Osteoblast (primary cell): ENCODE measurements around the gene TRIM49D1. TPM values are rescaled to one million over a fixed set of nuclear protein-coding genes. Genes with fewer than 3 reads are reported as not detected.
"Not testable (repeated sequence)": the region's sequence is repeated elsewhere in the genome, so short reads cannot be mapped to it uniquely, and the experiment has no call there.

ENCODE experiments used
- DNase-seq: peaks from one replicate; pipeline ENCODE4 v3.0.0; 2011; ENCODE audit warnings: low spot score, mixed read lengths; ENCODE audit not compliant: insufficient read length; ENCODE audit errors: missing footprints
- H2AFZ ChIP-seq: 2 replicates; pipeline ENCODE4 v1.6.0; 2011; ENCODE audit warnings: mild to moderate bottlenecking, low read length
- H3K27ac ChIP-seq: 2 replicates; pipeline ENCODE4 v1.5.1; 2011; ENCODE audit warnings: mild to moderate bottlenecking, low read depth, low read length, moderate library complexity
- H3K27me3 ChIP-seq: 2 replicates; pipeline ENCODE4 v1.6.0; 2012; ENCODE audit warnings: mild to moderate bottlenecking, control low read depth, inconsistent platforms, low read length, moderate library complexity; ENCODE audit not compliant: insufficient read depth
- H3K36me3 ChIP-seq: 2 replicates; pipeline ENCODE4 v1.5.1; 2011; ENCODE audit warnings: mild to moderate bottlenecking, low read length, control low read depth, moderate library complexity; ENCODE audit not compliant: insufficient read depth
- H3K4me1 ChIP-seq: 2 replicates; pipeline ENCODE4 v1.5.1; 2011; ENCODE audit warnings: mild to moderate bottlenecking, low read length, control low read depth, moderate library complexity; ENCODE audit not compliant: insufficient read depth
- H3K4me2 ChIP-seq: 2 replicates; pipeline ENCODE4 v1.6.0; 2011; ENCODE audit warnings: mild to moderate bottlenecking, low read length; ENCODE audit not compliant: insufficient read depth
- H3K4me3 ChIP-seq: fragments of 200-600 bp; sonication (generic); 3 replicates; pipeline ENCODE4 v1.5.1; 2012; ENCODE audit warnings: mild to moderate bottlenecking, low read length, inconsistent platforms; ENCODE audit not compliant: insufficient read depth
- H3K79me2 ChIP-seq: 2 replicates; pipeline ENCODE4 v1.6.0; 2012; ENCODE audit warnings: mild to moderate bottlenecking, low read length, control low read depth, inconsistent platforms; ENCODE audit not compliant: insufficient read depth
- H3K9me3 ChIP-seq: 2 replicates; pipeline ENCODE4 v1.5.1; 2011; ENCODE audit warnings: low read depth, low read length, control low read depth
- H4K20me1 ChIP-seq: 2 replicates; pipeline ENCODE4 v1.6.0; 2012; ENCODE audit warnings: mild to moderate bottlenecking, low read length, control low read depth; ENCODE audit not compliant: insufficient read depth
- small RNA-seq: library from RNA; depleted of rRNA; stranded (forward); fragments of <200 nt; gene quantifications from one replicate; pipeline ENCODE3, GENCODE V24; 2012
- total RNA-seq: library from RNA; depleted of rRNA; stranded (reverse); fragments of >200 nt; gene quantifications from 2 replicates; pipeline ENCODE4 v1.2.3, GENCODE V29; 2012

Gene TRIM49D1
- total RNA-seq, 1 donor: not detected

DNA sequence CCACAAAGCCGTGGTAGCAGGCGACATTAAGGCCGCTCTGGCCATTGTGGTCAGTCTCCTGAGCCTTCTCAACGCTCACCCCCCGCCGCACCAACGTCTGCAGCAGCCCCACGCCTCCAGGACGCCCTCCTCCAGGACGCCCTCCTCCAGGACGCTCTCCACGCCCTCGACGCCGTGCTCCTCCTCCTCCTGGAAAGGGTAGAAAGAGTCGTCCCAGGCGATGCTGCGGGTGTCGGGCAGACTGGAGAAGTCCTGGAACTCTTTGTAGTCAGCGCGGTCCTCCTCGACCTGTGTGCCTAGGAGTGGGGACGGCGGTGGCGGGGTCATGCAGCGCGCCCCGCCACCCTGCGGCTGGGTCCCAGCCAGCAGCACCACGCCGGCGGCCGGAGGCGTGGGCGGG lies 56.8 kb downstream of the TRIM49D1 start:
- H3K27ac ChIP-seq, H3K4me2 ChIP-seq, DNase-seq, H3K4me3 ChIP-seq, H3K4me1 ChIP-seq, H3K9me3 ChIP-seq, H3K36me3 ChIP-seq, H3K79me2 ChIP-seq, H2AFZ ChIP-seq, H4K20me1 ChIP-seq, H3K27me3 ChIP-seq: not testable (repeated sequence)

DNA sequence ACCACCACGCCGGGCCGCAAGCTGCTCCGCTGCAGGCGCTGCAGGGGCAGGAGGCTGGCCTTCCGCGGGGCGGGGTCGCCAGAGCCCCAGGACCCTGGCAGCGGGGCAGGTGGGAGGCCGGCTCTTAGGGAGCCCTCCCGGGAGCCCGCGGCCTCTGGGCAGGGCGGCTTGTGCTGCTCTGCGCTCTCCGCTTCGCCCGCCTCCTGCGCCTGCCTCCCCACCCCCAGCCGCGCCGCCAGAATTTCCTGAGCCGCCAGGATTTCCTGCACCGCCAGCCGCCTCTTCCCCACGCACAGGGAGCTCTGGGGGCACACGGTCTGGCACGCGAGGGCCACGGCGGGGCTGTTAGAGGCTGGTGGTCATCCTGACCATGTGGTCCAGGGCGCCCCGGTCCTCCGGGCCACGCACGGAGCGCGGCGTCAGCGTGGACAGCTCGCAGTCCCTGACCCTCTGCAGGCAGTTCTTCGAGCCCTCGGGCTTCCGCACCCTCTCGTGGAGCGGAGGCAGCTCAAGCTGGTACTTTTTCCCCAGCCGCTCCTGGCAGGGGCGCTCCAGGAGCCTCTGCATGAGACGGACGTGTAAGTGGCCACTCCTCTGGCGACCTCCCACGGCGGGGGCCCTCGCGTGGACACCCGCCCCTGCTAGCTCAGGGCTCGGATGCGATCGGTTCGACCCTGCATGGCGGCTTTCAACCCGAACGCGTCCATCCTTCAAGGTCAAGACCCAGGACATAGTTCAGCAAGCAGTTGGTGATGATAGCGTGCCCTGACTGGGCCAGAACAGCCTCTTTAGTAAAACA lies 57.9 kb downstream of the TRIM49D1 start:
- not testable (repeated sequence) for DNase-seq, H3K27me3 ChIP-seq, H3K9me3 ChIP-seq, H3K4me2 ChIP-seq, H3K4me3 ChIP-seq, H2AFZ ChIP-seq, H4K20me1 ChIP-seq, H3K36me3 ChIP-seq, H3K27ac ChIP-seq, H3K79me2 ChIP-seq, H3K4me1 ChIP-seq

Small RNA genes lying within 50 kb of the gene (small RNA-seq; reads per million reads assigned to genes)
- gene AP004607.1: not detected

Other genes with a start within 250 kb of the TRIM49D1 start
- not detected in 2 replicates for gene TRIM77, start 211.9 kb downstream of the TRIM49D1 start, total RNA-seq
- not detected in 2 replicates for gene TRIM49, start 113.7 kb downstream of the TRIM49D1 start, total RNA-seq
- gene TRIM64B, start 43.8 kb downstream of the TRIM49D1 start, total RNA-seq: not detected in 2 replicates
- 0.29 TPM in 1 of 2 replicates, not detected in the other for gene TRIM49D2, start 1.8 kb upstream of the TRIM49D1 start, total RNA-seq
- gene TRIM64, start 43.8 kb upstream of the TRIM49D1 start, total RNA-seq: not detected in 2 replicates
- gene TRIM49C, start 108.9 kb upstream of the TRIM49D1 start, total RNA-seq: not detected in 2 replicates
- gene UBTFL1, start 163.7 kb upstream of the TRIM49D1 start, total RNA-seq: not detected in 2 replicates
- 0.59 and 1.8 TPM in 2 replicates for gene NAALAD2, start 212.4 kb upstream of the TRIM49D1 start, total RNA-seq